Measurements from ENCODE around the gene HMCN1.

GRCh38 chr1:185931438-185931837, 197.2 kb downstream of the HMCN1 start:
- TF ChIP-seq GABPA (IDR thresholded peaks at IDR 0.05; ENCODE audit: low read depth) (no peak), CTCF (IDR thresholded peaks at IDR 0.05) (no peak)
